K562 (cell line): ENCODE results near the gene PRSS22. TPM values are rescaled to one million over a fixed set of nuclear protein-coding genes. Genes with fewer than 3 reads are reported as not detected.
A peak's percentile ranks its signal among the peaks of the same experiment; 100 is the strongest.

Experiments
- ARID2 ChIP-seq: fragments of 450-650 bp; IDR thresholded peaks from 2 replicates; pipeline ENCODE4 v1.6.1; 2017; ENCODE audit warnings: antibody characterized with exemption, mild to moderate bottlenecking
- BHLHE40 ChIP-seq: IDR thresholded peaks from 2 replicates; pipeline ENCODE4 v1.6.1; 2011; ENCODE audit warnings: low read length, improper control_type of control experiment
- CHAMP1 ChIP-seq: fragments of 450-650 bp; IDR thresholded peaks from 2 replicates; pipeline ENCODE4 v1.6.1; 2016; ENCODE audit warnings: mild to moderate bottlenecking
- DLX4 ChIP-seq: fragments of 250-450 bp; sonication (Bioruptor Pico); IDR thresholded peaks from 2 replicates; pipeline ENCODE4 v1.6.1; 2021; ENCODE audit warnings: mild to moderate bottlenecking
- HDAC1 ChIP-seq, 2 experiments: fragments of 450-650 bp; IDR thresholded peaks; 2 replicates each; pipeline ENCODE4 v1.6.1; 2016 to 2017; ENCODE audit warnings: inconsistent platforms in 1 of 2, mild to moderate bottlenecking in 1 of 2, moderate library complexity in 1 of 2
- ILF3 ChIP-seq: fragments of 450-650 bp; IDR thresholded peaks from 2 replicates; pipeline ENCODE4 v1.6.1; 2018; ENCODE audit warnings: antibody characterized with exemption, mild to moderate bottlenecking, moderate library complexity, borderline replicate concordance
- IRF1 ChIP-seq: sonication (generic); formaldehyde crosslinking; IDR thresholded peaks from 2 replicates; pipeline ENCODE4 v1.8.0; 2022; ENCODE audit warnings: missing genetic modification reagents, mild to moderate bottlenecking, borderline replicate concordance
- RERE ChIP-seq: sonication (generic); formaldehyde crosslinking; IDR thresholded peaks from 2 replicates; pipeline ENCODE4 v1.8.0; 2023; ENCODE audit warnings: missing genetic modification reagents, mild to moderate bottlenecking, borderline replicate concordance
- SOX6 ChIP-seq: fragments of 450-650 bp; IDR thresholded peaks from 2 replicates; pipeline ENCODE4 v1.6.1; 2014; ENCODE audit warnings: mild to moderate bottlenecking
- ZNF253 ChIP-seq: fragments of 250-450 bp; sonication (Bioruptor Pico); conservative IDR thresholded peaks from 2 replicates; pipeline ENCODE4 v1.6.1; 2021; ENCODE audit warnings: mild to moderate bottlenecking
- ZNF316 ChIP-seq: fragments of 450-650 bp; IDR thresholded peaks from 2 replicates; pipeline ENCODE4 v1.6.1; 2016
- ZNF324 ChIP-seq: fragments of 250-450 bp; sonication (Bioruptor Pico); IDR thresholded peaks from 2 replicates; pipeline ENCODE4 v1.4.0; 2020; ENCODE audit warnings: mild to moderate bottlenecking
- ZNF511 ChIP-seq: sonication (generic); formaldehyde crosslinking; IDR thresholded peaks from 2 replicates; pipeline ENCODE4 v1.8.0; 2022; ENCODE audit warnings: mild to moderate bottlenecking, missing genetic modification reagents
- ZNF639 ChIP-seq, 2 experiments: fragments of 200-800 bp in 1 of 2; sonication (Bioruptor generic) in 1 of 2; sonication (generic) in 1 of 2; formaldehyde crosslinking in 1 of 2; IDR thresholded peaks in 1 of 2; conservative IDR thresholded peaks in 1 of 2; 2 replicates each; pipeline versions ENCODE4 v1.5.0 to v1.6.1; 2016 to 2020; ENCODE audit warnings: missing compliant biosample characterization in 1 of 2, missing genetic modification characterization in 1 of 2, missing genetic modification reagents in 1 of 2
- ZNF696 ChIP-seq: fragments of 250-450 bp; sonication (Bioruptor Pico); conservative IDR thresholded peaks from 2 replicates; pipeline ENCODE4 v1.4.0; 2020; ENCODE audit warnings: mild to moderate bottlenecking, moderate library complexity
- polyA plus RNA-seq, 8 experiments: library from polyadenylated mRNA; depleted of rRNA in 4 of 8; stranded (reverse) in 5 of 8; unstranded in 3 of 8; fragments of >200 nt; fragmentation: Nextera tagmentation in 2 of 8; fragmentation: Illumina TruSeq in 1 of 8; extraction: Ambion mirVana in 2 of 8; extraction: Trizol in 1 of 8; gene quantifications; 2 replicates each; pipeline versions ENCODE4 v1.2.1 to v1.2.3, GENCODE V29; 2011 to 2014; ENCODE audit warnings: inconsistent platforms in 1 of 8, missing spikeins in 1 of 8
- total RNA-seq, 7 experiments: library from RNA; depleted of rRNA in 6 of 7; stranded (reverse); fragments of >200 nt in 6 of 7; fragmentation: Illumina TruSeq in 2 of 7; extraction: Trizol in 2 of 7; gene quantifications; 2 replicates each; pipeline versions ENCODE4 v1.2.1 to v1.2.3, GENCODE V29; 2011 to 2021; ENCODE audit warnings: low replicate concordance in 1 of 7

PRSS22 gene
- total and polyA plus RNA-seq, 9 of the 15 experiments (the other 6 are each of a cell fraction or from before 2014, with no cell fraction given), result 0.13 to 0.42 TPM; not detected in 7

DNA sequence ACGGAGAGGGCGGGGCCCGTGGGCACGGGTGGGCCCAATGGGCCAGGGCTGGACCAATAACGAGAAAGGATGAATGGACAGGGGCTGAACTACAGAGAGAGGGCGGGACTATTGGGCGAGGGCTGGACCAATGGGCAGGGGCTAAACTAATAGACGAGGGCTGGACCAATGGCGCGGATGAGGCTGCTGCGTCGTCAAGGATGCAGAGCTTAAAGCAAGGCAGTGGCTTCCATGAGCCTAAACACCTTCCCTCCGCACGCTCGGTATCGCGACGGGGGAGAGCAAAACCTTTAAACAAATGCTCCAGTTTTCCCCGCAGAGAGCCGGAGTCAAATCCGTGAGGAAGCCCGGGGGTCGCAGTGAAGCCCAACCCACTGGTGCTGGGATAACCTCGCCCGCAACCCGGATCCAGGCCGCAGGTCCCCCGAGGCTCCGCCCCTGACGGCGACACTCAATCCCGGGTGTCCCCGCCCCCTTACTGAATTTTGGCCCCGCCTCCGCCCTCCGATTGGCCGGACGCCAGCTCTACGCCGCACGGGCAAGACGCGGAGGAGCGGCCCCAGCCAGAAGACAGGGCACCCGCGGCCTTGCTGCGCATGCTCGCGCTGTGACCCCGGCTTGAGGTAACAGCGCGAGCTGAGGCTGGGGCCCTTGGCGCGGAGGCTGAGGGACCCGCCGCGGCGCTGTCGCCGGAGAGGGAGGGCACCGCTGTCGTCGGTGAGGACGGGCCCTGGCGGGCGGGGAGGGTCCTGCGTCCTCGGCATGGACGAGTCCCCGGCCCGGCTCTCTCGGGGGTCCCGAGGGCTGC lies 24.9 kb upstream of the PRSS22 start, which contains the start of gene FLYWCH2 (continued):
- TF ChIP-seq DLX4 (CRISPR knock-in tag) (no peak), HDAC1 (IDR thresholded peaks at IDR 0.05) (peak in 1 of 2 experiments; percentile 43; a peak in 1 of 4 replicates), ZNF316 (no peak), RERE (CRISPR knock-in tag) (0 out of 2 replicates have a peak, but pooled peaks have one; percentile 33), IRF1 (CRISPR knock-in tag) (0 out of 2 replicates have a peak, but pooled peaks have one; percentile 43), ILF3 (no peak), BHLHE40 (peak; percentile 93), ZNF696 (CRISPR knock-in tag) (no peak), ZNF253 (CRISPR knock-in tag) (no peak), ARID2 (no peak), ZNF639 (CRISPR knock-in tag; conservative IDR thresholded peaks at IDR 0.05 in 1 of 2, IDR thresholded peaks at IDR 0.05 in 1 of 2) (peak in 1 of 2 experiments; percentile 29; a peak in 1 of 4 replicates), CHAMP1 (no peak), ZNF324 (CRISPR knock-in tag) (no peak), ZNF511 (CRISPR knock-in tag) (peak; percentile 49; the same call in 1 of the 2 replicates), SOX6 (peak; percentile 34; the same call in 1 of the 2 replicates)
